ENCODE measurements around the gene ADCYAP1.

DNA sequence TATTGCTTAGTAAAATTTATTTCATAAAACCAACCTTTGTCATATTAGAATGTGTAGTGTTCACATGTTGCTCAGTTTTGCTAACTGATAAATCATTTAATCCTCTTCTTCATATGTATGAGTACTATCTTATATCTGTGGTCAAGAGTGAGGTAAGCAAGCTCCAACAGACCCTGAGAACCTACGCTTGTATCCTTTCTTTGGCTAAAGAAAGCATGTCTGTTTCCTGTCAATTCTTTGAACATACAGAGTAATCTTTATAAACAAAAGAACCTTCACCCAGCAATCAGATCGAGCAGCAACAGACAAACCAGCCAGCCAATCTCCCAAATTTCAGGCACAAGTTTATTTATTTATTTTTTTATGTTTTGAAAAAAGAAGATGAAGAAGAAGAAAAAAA lies 6.4 kb downstream of the ADCYAP1 start:
- TF ChIP-seq, protein P1, sequence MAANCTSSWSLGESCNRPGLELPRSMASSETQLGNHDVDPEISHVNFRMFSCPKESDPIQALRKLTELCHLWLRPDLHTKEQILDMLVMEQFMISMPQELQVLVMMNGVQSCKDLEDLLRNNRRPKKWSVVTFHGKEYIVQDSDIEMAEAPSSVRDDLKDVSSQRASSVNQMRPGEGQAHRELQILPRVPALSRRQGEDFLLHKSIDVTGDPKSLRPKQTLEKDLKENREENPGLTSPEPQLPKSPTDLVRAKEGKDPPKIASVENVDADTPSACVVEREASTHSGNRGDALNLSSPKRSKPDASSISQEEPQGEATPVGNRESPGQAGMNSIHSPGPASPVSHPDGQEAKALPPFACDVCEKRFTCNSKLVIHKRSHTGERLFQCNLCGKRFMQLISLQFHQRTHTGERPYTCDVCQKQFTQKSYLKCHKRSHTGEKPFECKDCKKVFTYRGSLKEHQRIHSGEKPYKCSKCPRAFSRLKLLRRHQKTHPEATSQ (tag by site-specific recombination; IDR thresholded peaks at IDR 0.05): no peak
- TF ChIP-seq, protein P2, sequence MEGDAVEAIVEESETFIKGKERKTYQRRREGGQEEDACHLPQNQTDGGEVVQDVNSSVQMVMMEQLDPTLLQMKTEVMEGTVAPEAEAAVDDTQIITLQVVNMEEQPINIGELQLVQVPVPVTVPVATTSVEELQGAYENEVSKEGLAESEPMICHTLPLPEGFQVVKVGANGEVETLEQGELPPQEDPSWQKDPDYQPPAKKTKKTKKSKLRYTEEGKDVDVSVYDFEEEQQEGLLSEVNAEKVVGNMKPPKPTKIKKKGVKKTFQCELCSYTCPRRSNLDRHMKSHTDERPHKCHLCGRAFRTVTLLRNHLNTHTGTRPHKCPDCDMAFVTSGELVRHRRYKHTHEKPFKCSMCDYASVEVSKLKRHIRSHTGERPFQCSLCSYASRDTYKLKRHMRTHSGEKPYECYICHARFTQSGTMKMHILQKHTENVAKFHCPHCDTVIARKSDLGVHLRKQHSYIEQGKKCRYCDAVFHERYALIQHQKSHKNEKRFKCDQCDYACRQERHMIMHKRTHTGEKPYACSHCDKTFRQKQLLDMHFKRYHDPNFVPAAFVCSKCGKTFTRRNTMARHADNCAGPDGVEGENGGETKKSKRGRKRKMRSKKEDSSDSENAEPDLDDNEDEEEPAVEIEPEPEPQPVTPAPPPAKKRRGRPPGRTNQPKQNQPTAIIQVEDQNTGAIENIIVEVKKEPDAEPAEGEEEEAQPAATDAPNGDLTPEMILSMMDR (tag by site-specific recombination; IDR thresholded peaks at IDR 0.05): no peak
- TF ChIP-seq ZNF768 (tag by site-specific recombination; IDR thresholded peaks at IDR 0.05): no peak
- no peak for TF ChIP-seq ZNF791 (tag by site-specific recombination; IDR thresholded peaks at IDR 0.05)
- no peak for TF ChIP-seq RBAK (tag by site-specific recombination; IDR thresholded peaks at IDR 0.05)
- no peak for TF ChIP-seq ZNF239 (tag by site-specific recombination; IDR thresholded peaks at IDR 0.05)
- no peak for TF ChIP-seq MEIS1 (CRISPR knock-in tag; IDR thresholded peaks at IDR 0.05; ENCODE audit: borderline replicate concordance)
- no peak for TF ChIP-seq ZNF600 (tag by site-specific recombination; IDR thresholded peaks at IDR 0.05)
- TF ChIP-seq YY1 (tag by site-specific recombination; IDR thresholded peaks at IDR 0.05): no peak
